LNCAP (cell line): ENCODE data around the gene BTG2.

Experiments
- CTCF ChIP-seq: fragments of 450-650 bp; IDR thresholded peaks from 2 replicates; pipeline ENCODE4 v1.5.1; 2017; ENCODE audit warnings: mild to moderate bottlenecking

Gene BTG2

GRCh38 chr1:203327684-203328457 is 22.6 kb downstream of the BTG2 start:
- no peak; the same call in 1 of the 2 replicates for TF ChIP-seq CTCF

GRCh38 chr1:203328714-203329122 is 23.4 kb downstream of the BTG2 start:
- TF ChIP-seq CTCF, result no peak

GRCh38 chr1:203331224-203331623 is 25.9 kb downstream of the BTG2 start:
- TF ChIP-seq CTCF, result no peak

DNA sequence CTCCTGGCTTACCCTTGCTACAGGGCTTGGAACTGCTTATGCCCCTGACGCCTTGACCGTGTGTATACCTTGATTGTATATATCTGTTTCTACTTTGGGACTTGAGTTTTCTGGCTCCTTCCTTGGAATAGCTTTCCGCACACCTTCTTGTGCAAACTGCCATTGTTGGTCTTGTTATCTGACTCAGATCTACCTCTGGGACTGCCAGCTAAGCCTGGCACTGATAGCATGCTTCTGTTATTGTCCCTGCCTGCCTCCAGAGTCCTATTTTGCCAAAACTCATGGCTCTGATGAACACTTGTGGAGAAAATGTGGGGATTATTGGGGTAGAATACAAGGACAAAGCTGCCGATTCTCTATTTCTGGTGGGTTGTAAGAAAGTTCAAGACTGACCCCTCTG is 30.2 kb downstream of the BTG2 start:
- no peak for TF ChIP-seq CTCF

DNA sequence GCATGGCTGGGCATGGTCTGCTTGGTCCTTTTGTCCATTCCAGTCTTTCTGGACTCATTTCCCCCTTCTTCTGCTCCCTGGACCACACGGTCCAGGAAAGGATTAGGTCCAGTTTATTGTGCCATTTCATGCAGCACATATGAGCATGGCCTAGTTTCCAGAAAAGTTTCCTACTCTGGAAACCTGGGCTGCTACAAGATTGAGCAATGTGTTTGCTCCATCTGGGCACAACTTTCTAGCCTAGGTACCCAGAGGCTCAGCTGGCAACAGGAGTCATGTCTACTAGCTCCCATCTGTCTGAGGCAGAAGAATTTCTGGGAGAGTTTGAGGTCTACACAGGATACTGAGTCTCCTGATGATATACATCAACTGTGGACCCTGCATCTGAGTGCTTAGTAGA is 30.8 kb downstream of the BTG2 start:
- TF ChIP-seq CTCF, result no peak

- peak; percentile 94 for TF ChIP-seq CTCF
These were observed 33.2 kb downstream of the BTG2 start for GRCh38 chr1:203338335-203339036.

DNA sequence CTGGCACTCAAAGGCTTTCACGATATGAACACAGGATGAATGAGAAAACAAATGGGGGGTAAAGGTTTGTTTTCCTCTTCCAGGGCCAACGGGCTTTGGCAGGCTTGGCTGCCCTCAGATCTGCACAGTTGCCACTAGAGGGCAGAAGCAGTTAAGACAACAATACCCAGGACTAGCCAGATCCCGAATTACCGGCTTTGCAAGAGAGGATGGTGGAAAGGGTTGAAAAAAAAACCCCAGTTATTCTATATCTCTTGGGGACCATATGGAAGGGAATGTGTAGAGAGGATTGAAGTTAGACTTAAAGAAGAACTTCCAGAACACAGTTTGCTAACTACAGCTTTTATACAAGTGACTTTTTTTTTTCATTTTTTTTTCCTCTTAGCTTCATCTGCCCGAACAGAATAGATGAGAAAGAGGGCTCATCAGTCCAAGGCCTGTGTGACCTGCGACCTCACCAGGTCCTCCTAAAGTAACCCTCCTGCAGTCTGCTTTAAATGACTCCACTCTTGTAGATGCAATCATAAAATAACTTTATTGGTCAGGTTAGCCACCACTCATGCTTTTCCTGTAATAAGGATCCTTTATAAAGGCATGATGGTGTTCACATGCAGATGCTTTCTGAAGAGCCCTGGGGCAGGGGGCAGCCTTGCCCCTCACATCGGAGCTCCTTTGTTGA is 34.9 kb downstream of the BTG2 start:
- TF ChIP-seq CTCF, result peak; percentile 99
